Type B pancreatic cell (in vitro differentiated cells): ENCODE data around the gene ZNF565. TPM values are rescaled to one million over a fixed set of nuclear protein-coding genes. Genes with fewer than 3 reads are reported as not detected.

Experiments
- DNase-seq: peaks from one replicate; pipeline ENCODE4 v3.0.0; 2021; ENCODE audit warnings: mixed read lengths; ENCODE audit not compliant: unreplicated experiment; ENCODE audit errors: extremely low spot score
- H3K27ac Mint-ChIP-seq: 2 replicates; pipeline ENCODE4 v1.8.0; 2021; ENCODE audit warnings: mild to moderate bottlenecking, mixed read lengths
- H3K27me3 Mint-ChIP-seq: 2 replicates; pipeline ENCODE4 v1.8.0; 2021; ENCODE audit warnings: mixed read lengths
- H3K36me3 Mint-ChIP-seq: 2 replicates; pipeline ENCODE4 v1.8.0; 2021; ENCODE audit warnings: mixed read lengths
- H3K4me1 Mint-ChIP-seq: one replicate; pipeline ENCODE4 v1.8.0; 2021; ENCODE audit warnings: mixed read lengths; ENCODE audit not compliant: unreplicated experiment
- H3K4me3 Mint-ChIP-seq: 2 replicates; pipeline ENCODE4 v1.8.0; 2021; ENCODE audit warnings: mild to moderate bottlenecking, mixed read lengths
- H3K9me3 Mint-ChIP-seq: 2 replicates; pipeline ENCODE4 v1.8.0; 2021; ENCODE audit warnings: mixed read lengths
- CTCF ChIP-seq: fragments of 200-600 bp; sonication (generic); conservative IDR thresholded peaks from 2 replicates; pipeline ENCODE4 v1.5.0; 2021; ENCODE audit warnings: antibody characterized with exemption, mild to moderate bottlenecking
- total RNA-seq: library from RNA; stranded (reverse); gene quantifications from 2 replicates; pipeline ENCODE4 v1.2.1, GENCODE V29; 2021; ENCODE audit warnings: low replicate concordance

ZNF565 gene
- total RNA-seq, 1 donor from 2014 or later = 5.6 TPM

GRCh38 chr19:36256064-36256463 lies 41.6 kb upstream of the ZNF565 start:
- peak; percentile 63 for DNase-seq
- Mint-ChIP-seq H3K36me3 (peaks cover 9% of the 10 kb centered on the region), H3K4me1 (no peaks in the 10 kb centered on the region), H3K4me3 (peak overlapping the region; percentile 34), H3K9me3 (no peaks in the 10 kb centered on the region), H3K27me3 (no peaks in the 10 kb centered on the region), H3K27ac (no peak overlapping the region)
- TF ChIP-seq CTCF = no peak

- peak; percentile 64 for DNase-seq
- Mint-ChIP-seq H3K9me3 (no peaks in the 10 kb centered on the region), H3K36me3 (peaks cover 9% of the 10 kb centered on the region), H3K4me3 (no peak overlapping the region), H3K4me1 (no peaks in the 10 kb centered on the region), H3K27ac (no peak overlapping the region), H3K27me3 (no peaks in the 10 kb centered on the region)
- no peak for TF ChIP-seq CTCF
These were observed 40.9 kb upstream of the ZNF565 start for GRCh38 chr19:36255316-36255715.

GRCh38 chr19:36254848-36255247 lies 40.4 kb upstream of the ZNF565 start:
- H3K9me3 Mint-ChIP-seq = no peaks in the 10 kb centered on the region
- H3K36me3 Mint-ChIP-seq = peaks cover 9% of the 10 kb centered on the region
- DNase-seq = peak; percentile 52
- H3K27me3 Mint-ChIP-seq = no peaks in the 10 kb centered on the region
- H3K4me1 Mint-ChIP-seq = no peaks in the 10 kb centered on the region
- no peak overlapping the region for H3K27ac Mint-ChIP-seq
- no peak overlapping the region for H3K4me3 Mint-ChIP-seq
- no peak for TF ChIP-seq CTCF

GRCh38 chr19:36252047-36252446 lies 37.6 kb upstream of the ZNF565 start:
- Mint-ChIP-seq H3K4me1 (no peaks in the 10 kb centered on the region), H3K4me3 (no peak overlapping the region), H3K9me3 (no peaks in the 10 kb centered on the region), H3K36me3 (peaks cover 9% of the 10 kb centered on the region), H3K27me3 (no peaks in the 10 kb centered on the region), H3K27ac (no peak overlapping the region)
- no peak for DNase-seq
- TF ChIP-seq CTCF = no peak

GRCh38 chr19:36246006-36246481 lies 31.6 kb upstream of the ZNF565 start:
- H3K27me3 Mint-ChIP-seq = peaks cover 22% of the 10 kb centered on the region
- peak overlapping the region; percentile 84 for H3K27ac Mint-ChIP-seq
- DNase-seq = peak; percentile 50
- H3K36me3 Mint-ChIP-seq = peaks cover 3% of the 10 kb centered on the region
- H3K4me1 Mint-ChIP-seq = peaks cover 3% of the 10 kb centered on the region
- H3K4me3 Mint-ChIP-seq = peak overlapping the region; percentile 90
- no peak for TF ChIP-seq CTCF
- no peaks in the 10 kb centered on the region for H3K9me3 Mint-ChIP-seq
